Inflammatory macrophage treated with lipopolysaccharide for 1 hour (primary cell): ENCODE results near the gene LRRC17.

Source experiments
- DNase-seq, 2 donors: peaks; one replicate each; pipeline ENCODE4 v3.0.0-alpha.2; 2020 to 2022

The LRRC17 gene

GRCh38 chr7:102990642-102991041 lies 77.8 kb downstream of the LRRC17 start:
- DNase-seq, result no peak

GRCh38 chr7:102991077-102991539 lies 78.3 kb downstream of the LRRC17 start:
- peak; percentile 66 to 68 for DNase-seq

- peak; percentile 47 for DNase-seq
Measured at GRCh38 chr7:102991540-102992214, 78.9 kb downstream of the LRRC17 start.

- DNase-seq, result no peak
Measured at GRCh38 chr7:102992509-102992937, 79.7 kb downstream of the LRRC17 start.

GRCh38 chr7:102992938-102993717 lies 80.3 kb downstream of the LRRC17 start:
- DNase-seq, result peak; percentile 5 to 51

- DNase-seq, result peak in 1 of 2 donors; percentile 66
Measured at GRCh38 chr7:102993718-102994029, 80.9 kb downstream of the LRRC17 start.

GRCh38 chr7:102994567-102994966 lies 81.8 kb downstream of the LRRC17 start:
- DNase-seq, result no peak
